ENCODE results near the gene SKIC2.

GRCh38 chr6:31922942-31923341, 36.0 kb upstream of the SKIC2 start:
- TF ChIP-seq EZH2phosphoT487 (IDR thresholded peaks at IDR 0.05) (no peak), EZH2 (IDR thresholded peaks at IDR 0.05) (no peak), CTCF (IDR thresholded peaks at IDR 0.05) (peak; percentile 36)
